Chondrocyte (in vitro differentiated cells): ENCODE data around the gene HGS. TPM values are rescaled to one million over a fixed set of nuclear protein-coding genes. Genes with fewer than 3 reads are reported as not detected.

ENCODE experiments used
- DNase-seq: peaks from one replicate; pipeline ENCODE4 v3.0.0; 2021; ENCODE audit warnings: mixed read lengths, low spot score
- H3K27ac Mint-ChIP-seq: one replicate; pipeline ENCODE4 v1.8.0; 2021; ENCODE audit warnings: mild to moderate bottlenecking, moderate library complexity, mixed read lengths; ENCODE audit not compliant: unreplicated experiment
- H3K27me3 Mint-ChIP-seq: 2 replicates; pipeline ENCODE4 v1.8.0; 2021; ENCODE audit warnings: low read depth, mixed read lengths
- H3K36me3 Mint-ChIP-seq: 2 replicates; pipeline ENCODE4 v1.8.0; 2021; ENCODE audit warnings: low read depth, mixed read lengths
- H3K4me1 Mint-ChIP-seq: 2 replicates; pipeline ENCODE4 v1.8.0; 2021; ENCODE audit warnings: low read depth, mild to moderate bottlenecking, mixed read lengths
- H3K4me3 Mint-ChIP-seq: one replicate; pipeline ENCODE4 v1.8.0; 2021; ENCODE audit warnings: mild to moderate bottlenecking, moderate library complexity, mixed read lengths; ENCODE audit not compliant: unreplicated experiment
- H3K9me3 Mint-ChIP-seq: 2 replicates; pipeline ENCODE4 v1.8.0; 2021; ENCODE audit warnings: low read depth, mixed read lengths
- microRNA-seq: library from miRNA; unstranded; fragments of <30 nt; microRNA quantifications from one replicate; pipeline ENCODE4 v1.2.0, GENCODE V29; 2020; ENCODE audit warnings: borderline number of aligned reads
- total RNA-seq: library from RNA; stranded (reverse); gene quantifications from 3 replicates; pipeline ENCODE4 v1.2.1, GENCODE V29; 2021
- TF ChIP-seq, protein P1 (sequence below): fragments of 200-600 bp; sonication (generic); IDR thresholded peaks from 2 replicates; pipeline ENCODE4 v1.5.0; 2021; ENCODE audit warnings: antibody characterized with exemption, mild to moderate bottlenecking, moderate library complexity

Gene HGS
- total RNA-seq, 1 donor from 2014 or later = 87.4 TPM

DNA sequence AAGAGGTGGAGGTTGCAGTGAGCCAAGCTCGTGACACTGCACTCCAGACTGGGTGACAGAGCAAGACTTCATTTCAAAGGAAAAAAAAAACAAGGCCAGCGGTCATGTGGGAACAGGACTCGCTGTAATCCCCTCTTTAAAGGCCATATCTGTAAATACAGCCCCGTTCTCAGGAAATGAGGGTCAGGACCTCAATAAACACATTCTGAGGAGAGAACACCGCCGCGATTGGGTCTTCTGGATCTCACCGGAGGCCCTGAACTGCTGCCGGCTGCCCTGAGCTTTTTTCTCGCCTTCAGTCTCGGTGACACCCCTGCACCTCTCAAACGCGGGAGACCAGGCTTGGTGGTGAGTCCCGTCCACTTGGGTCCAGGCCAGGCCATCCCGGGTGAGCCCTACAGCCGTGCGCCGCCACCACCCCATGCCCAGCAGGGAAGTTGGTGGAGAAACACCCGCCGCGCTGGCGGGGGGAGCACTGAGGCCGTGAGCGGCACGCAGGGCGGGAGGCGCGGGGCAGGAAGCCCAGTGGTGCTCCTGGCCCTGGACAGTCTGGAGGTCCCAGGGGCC, 56.7 kb downstream of the HGS start:
- no peak overlapping the region for H3K4me3 Mint-ChIP-seq
- H3K27me3 Mint-ChIP-seq = peaks cover 3% of the 10 kb centered on the region
- DNase-seq = peak; percentile 89
- H3K27ac Mint-ChIP-seq = no peak overlapping the region
- H3K36me3 Mint-ChIP-seq = no peaks in the 10 kb centered on the region
- H3K4me1 Mint-ChIP-seq = peaks cover 4% of the 10 kb centered on the region
- TF ChIP-seq, protein P1, sequence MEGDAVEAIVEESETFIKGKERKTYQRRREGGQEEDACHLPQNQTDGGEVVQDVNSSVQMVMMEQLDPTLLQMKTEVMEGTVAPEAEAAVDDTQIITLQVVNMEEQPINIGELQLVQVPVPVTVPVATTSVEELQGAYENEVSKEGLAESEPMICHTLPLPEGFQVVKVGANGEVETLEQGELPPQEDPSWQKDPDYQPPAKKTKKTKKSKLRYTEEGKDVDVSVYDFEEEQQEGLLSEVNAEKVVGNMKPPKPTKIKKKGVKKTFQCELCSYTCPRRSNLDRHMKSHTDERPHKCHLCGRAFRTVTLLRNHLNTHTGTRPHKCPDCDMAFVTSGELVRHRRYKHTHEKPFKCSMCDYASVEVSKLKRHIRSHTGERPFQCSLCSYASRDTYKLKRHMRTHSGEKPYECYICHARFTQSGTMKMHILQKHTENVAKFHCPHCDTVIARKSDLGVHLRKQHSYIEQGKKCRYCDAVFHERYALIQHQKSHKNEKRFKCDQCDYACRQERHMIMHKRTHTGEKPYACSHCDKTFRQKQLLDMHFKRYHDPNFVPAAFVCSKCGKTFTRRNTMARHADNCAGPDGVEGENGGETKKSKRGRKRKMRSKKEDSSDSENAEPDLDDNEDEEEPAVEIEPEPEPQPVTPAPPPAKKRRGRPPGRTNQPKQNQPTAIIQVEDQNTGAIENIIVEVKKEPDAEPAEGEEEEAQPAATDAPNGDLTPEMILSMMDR = no peak
- H3K9me3 Mint-ChIP-seq = no peaks in the 10 kb centered on the region

- H3K27ac Mint-ChIP-seq = no peak overlapping the region
- H3K36me3 Mint-ChIP-seq = no peaks in the 10 kb centered on the region
- no peaks in the 10 kb centered on the region for H3K27me3 Mint-ChIP-seq
- no peaks in the 10 kb centered on the region for H3K9me3 Mint-ChIP-seq
- TF ChIP-seq, protein P1 = no peak
- no peaks in the 10 kb centered on the region for H3K4me1 Mint-ChIP-seq
- H3K4me3 Mint-ChIP-seq = no peak overlapping the region
- DNase-seq = peak; percentile 89
These were observed 57.3 kb downstream of the HGS start for GRCh38 chr17:81741049-81741593.

- no peak overlapping the region for H3K27ac Mint-ChIP-seq
- DNase-seq = no peak
- H3K9me3 Mint-ChIP-seq = no peaks in the 10 kb centered on the region
- no peaks in the 10 kb centered on the region for H3K27me3 Mint-ChIP-seq
- no peaks in the 10 kb centered on the region for H3K4me1 Mint-ChIP-seq
- TF ChIP-seq, protein P1 = no peak
- no peaks in the 10 kb centered on the region for H3K36me3 Mint-ChIP-seq
- no peak overlapping the region for H3K4me3 Mint-ChIP-seq
These were observed 58.0 kb downstream of the HGS start for GRCh38 chr17:81741594-81742452.

Small RNAs within 50 kb of the gene (microRNA-seq; reads per million reads assigned to microRNA genes)
- gene MIR6786 = not detected

Other genes starting within 250 kb of the HGS start
- 3,639 to 4,575 TPM (median 4,567 TPM) in 3 replicates for gene ACTG1, start 171.2 kb upstream of the HGS start, total RNA-seq
- gene FSCN2, start 155.6 kb upstream of the HGS start, total RNA-seq = 4.1 to 6.1 TPM (median 5.3 TPM) in 3 replicates
- gene FAAP100, start 131.7 kb upstream of the HGS start, total RNA-seq = 39.8 to 62.7 TPM (median 43.1 TPM) in 3 replicates
- 104 to 118 TPM (median 110 TPM) in 3 replicates for gene NPLOC4, start 46.9 kb upstream of the HGS start, total RNA-seq
- 1.7 to 2.2 TPM (median 1.8 TPM) in 3 replicates for gene TSPAN10, start 46.8 kb upstream of the HGS start, total RNA-seq
- gene PDE6G, start 27.5 kb upstream of the HGS start, total RNA-seq = not detected in 3 replicates
- 24.2 to 32.7 TPM (median 26.5 TPM) in 3 replicates for gene OXLD1, start 17.4 kb upstream of the HGS start, total RNA-seq
- 13.8 to 19.1 TPM (median 15.4 TPM) in 3 replicates for gene CCDC137, start 17.3 kb upstream of the HGS start, total RNA-seq
- 29.5 to 32.6 TPM (median 32.5 TPM) in 3 replicates for gene ARL16, start 214 bp upstream of the HGS start, total RNA-seq
- gene MRPL12, start 19.4 kb downstream of the HGS start, total RNA-seq = 38.7 to 48.6 TPM (median 41.8 TPM) in 3 replicates
- gene SLC25A10, start 28.3 kb downstream of the HGS start, total RNA-seq = 5.6 to 8.5 TPM (median 5.7 TPM) in 3 replicates
- not detected in 3 replicates for gene GCGR, start 120.1 kb downstream of the HGS start, total RNA-seq
- 122 to 133 TPM (median 131 TPM) in 3 replicates for gene MCRIP1, start 149.3 kb downstream of the HGS start, total RNA-seq
- not detected in 3 replicates for gene PPP1R27, start 151.0 kb downstream of the HGS start, total RNA-seq
- 958 to 1,257 TPM (median 1,012 TPM) in 3 replicates for gene P4HB, start 176.5 kb downstream of the HGS start, total RNA-seq
- 452 to 481 TPM (median 476 TPM) in 3 replicates for gene ARHGDIA, start 187.3 kb downstream of the HGS start, total RNA-seq
- 56.0 to 73.7 TPM (median 59.8 TPM) in 3 replicates for gene ALYREF, start 207.6 kb downstream of the HGS start, total RNA-seq
- 120 to 132 TPM (median 122 TPM) in 3 replicates for gene ANAPC11, start 207.7 kb downstream of the HGS start, total RNA-seq
- gene NPB, start 218.2 kb downstream of the HGS start, total RNA-seq = 0.48 to 1.3 TPM (median 1.3 TPM) in 3 replicates
- gene PCYT2, start 227.4 kb downstream of the HGS start, total RNA-seq = 28.5 to 32.5 TPM (median 28.8 TPM) in 3 replicates
- 14.5 to 16.0 TPM (median 15.8 TPM) in 3 replicates for gene SIRT7, start 234.2 kb downstream of the HGS start, total RNA-seq
- 28.3 to 38.1 TPM (median 37.8 TPM) in 3 replicates for gene MAFG, start 243.7 kb downstream of the HGS start, total RNA-seq